ENCODE results near the gene UBASH3A. TPM values are rescaled to one million over a fixed set of nuclear protein-coding genes. Genes with fewer than 3 reads are reported as not detected.

Gene UBASH3A
- total RNA-seq, 1 donor from 2014 or later: not detected

GRCh38 chr21:42455754-42456440, 52.2 kb downstream of the UBASH3A start:
- intact Hi-C loops (cut with micrococcal nuclease): no loop called here
- no peak for TF ChIP-seq CTCF (IDR thresholded peaks at IDR 0.05; ENCODE audit: borderline replicate concordance)
- Histone ChIP-seq H3K36me3 (no peaks in the 10 kb centered on the region), H3K27ac (replicated peaks) (no peak overlapping the region), H3K27me3 (ENCODE audit: low read depth) (peaks cover 42% of the 10 kb centered on the region), H3K4me3 (no peak overlapping the region), H3K4me1 (no peaks in the 10 kb centered on the region), H3K9me3 (replicated peaks) (no peaks in the 10 kb centered on the region)
- DNase-seq: no peak

GRCh38 chr21:42456457-42456856, 52.8 kb downstream of the UBASH3A start:
- Histone ChIP-seq H3K9me3 (replicated peaks) (no peaks in the 10 kb centered on the region), H3K4me3 (no peak overlapping the region), H3K27me3 (ENCODE audit: low read depth) (peaks cover 42% of the 10 kb centered on the region), H3K27ac (replicated peaks) (no peak overlapping the region), H3K36me3 (no peaks in the 10 kb centered on the region), H3K4me1 (no peaks in the 10 kb centered on the region)
- no peak for TF ChIP-seq CTCF (IDR thresholded peaks at IDR 0.05; ENCODE audit: borderline replicate concordance)
- no peak for DNase-seq
- intact Hi-C loops (cut with micrococcal nuclease): no loop called here

GRCh38 chr21:42459082-42459460, 55.4 kb downstream of the UBASH3A start:
- Histone ChIP-seq H3K9me3 (replicated peaks) (no peaks in the 10 kb centered on the region), H3K27ac (replicated peaks) (no peak overlapping the region), H3K36me3 (no peaks in the 10 kb centered on the region), H3K4me3 (no peak overlapping the region), H3K4me1 (no peaks in the 10 kb centered on the region), H3K27me3 (ENCODE audit: low read depth) (peaks cover 22% of the 10 kb centered on the region)
- TF ChIP-seq CTCF (IDR thresholded peaks at IDR 0.05; ENCODE audit: borderline replicate concordance): no peak
- DNase-seq: no peak
- intact Hi-C loops (cut with micrococcal nuclease): no loop called here

- Histone ChIP-seq H3K36me3 (no peaks in the 10 kb centered on the region), H3K9me3 (replicated peaks) (no peaks in the 10 kb centered on the region), H3K27me3 (ENCODE audit: low read depth) (peaks cover 17% of the 10 kb centered on the region), H3K4me3 (no peak overlapping the region), H3K27ac (replicated peaks) (no peak overlapping the region), H3K4me1 (no peaks in the 10 kb centered on the region)
- TF ChIP-seq CTCF (IDR thresholded peaks at IDR 0.05; ENCODE audit: borderline replicate concordance): no peak
- DNase-seq: no peak
- intact Hi-C loops (cut with micrococcal nuclease): no loop called here
Observed at GRCh38 chr21:42459546-42460215, 56.0 kb downstream of the UBASH3A start.

GRCh38 chr21:42460391-42461184, 56.9 kb downstream of the UBASH3A start:
- Histone ChIP-seq H3K27me3 (ENCODE audit: low read depth) (peaks cover 7% of the 10 kb centered on the region), H3K27ac (replicated peaks) (no peak overlapping the region), H3K4me1 (no peaks in the 10 kb centered on the region), H3K4me3 (no peak overlapping the region), H3K36me3 (no peaks in the 10 kb centered on the region), H3K9me3 (replicated peaks) (no peaks in the 10 kb centered on the region)
- DNase-seq: no peak
- no peak for TF ChIP-seq CTCF (IDR thresholded peaks at IDR 0.05; ENCODE audit: borderline replicate concordance)
- intact Hi-C loops (cut with micrococcal nuclease): no loop called here

Measured in left ventricle myocardium inferior (tissue), 1 donor.